Gastroesophageal sphincter (tissue), 3 donors: ENCODE data around the gene ITGA6.

Experiments
- EP300 ChIP-seq: sonication (generic); formaldehyde crosslinking; IDR thresholded peaks from one replicate; pipeline ENCODE4 v1.6.1; 2017; ENCODE audit warnings: antibody characterized with exemption, mild to moderate bottlenecking
- TF ChIP-seq, protein P1 (sequence below), 4 experiments: fragments of 200-600 bp in 2 of 4; fragments of 450-650 bp in 2 of 4; sonication (generic) in 1 of 4; IDR thresholded peaks; one replicate each; pipeline ENCODE4 v1.5.1; 2017 to 2019; ENCODE audit warnings: antibody characterized with exemption in 4 of 4, mild to moderate bottlenecking in 2 of 4, moderate library complexity in 2 of 4

DNA sequence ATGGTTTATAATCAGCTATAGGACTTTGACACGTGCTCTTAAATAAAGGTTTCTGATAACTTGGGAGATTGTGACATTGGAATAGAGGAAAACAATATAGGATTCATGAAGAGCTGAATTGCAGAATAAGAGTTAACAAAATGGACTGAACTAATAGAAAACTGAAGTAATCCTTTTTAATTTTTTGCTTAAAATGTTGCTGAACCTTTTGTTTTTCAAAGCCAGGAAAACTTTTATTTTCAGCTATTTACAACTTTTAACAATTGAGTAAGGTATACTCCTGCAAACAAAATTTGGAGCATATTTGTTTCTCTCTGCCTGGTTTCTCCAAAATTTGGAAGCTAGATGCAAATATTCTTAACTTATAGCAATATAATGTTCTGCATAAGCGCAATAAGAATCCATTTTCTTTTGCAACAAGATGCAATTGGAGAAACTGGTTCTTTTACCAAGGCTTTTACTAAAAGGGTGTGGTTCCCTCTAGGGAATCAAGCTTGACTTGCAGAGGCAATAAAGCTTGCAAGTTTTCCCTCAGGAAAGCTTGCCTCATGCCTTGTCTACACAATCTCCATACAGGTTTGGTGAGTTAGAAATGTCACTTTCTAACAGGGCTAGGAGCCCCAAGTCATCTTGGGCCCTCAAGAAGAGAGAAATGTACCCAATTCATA, 118.2 kb downstream of the ITGA6 start:
- TF ChIP-seq, protein P1, sequence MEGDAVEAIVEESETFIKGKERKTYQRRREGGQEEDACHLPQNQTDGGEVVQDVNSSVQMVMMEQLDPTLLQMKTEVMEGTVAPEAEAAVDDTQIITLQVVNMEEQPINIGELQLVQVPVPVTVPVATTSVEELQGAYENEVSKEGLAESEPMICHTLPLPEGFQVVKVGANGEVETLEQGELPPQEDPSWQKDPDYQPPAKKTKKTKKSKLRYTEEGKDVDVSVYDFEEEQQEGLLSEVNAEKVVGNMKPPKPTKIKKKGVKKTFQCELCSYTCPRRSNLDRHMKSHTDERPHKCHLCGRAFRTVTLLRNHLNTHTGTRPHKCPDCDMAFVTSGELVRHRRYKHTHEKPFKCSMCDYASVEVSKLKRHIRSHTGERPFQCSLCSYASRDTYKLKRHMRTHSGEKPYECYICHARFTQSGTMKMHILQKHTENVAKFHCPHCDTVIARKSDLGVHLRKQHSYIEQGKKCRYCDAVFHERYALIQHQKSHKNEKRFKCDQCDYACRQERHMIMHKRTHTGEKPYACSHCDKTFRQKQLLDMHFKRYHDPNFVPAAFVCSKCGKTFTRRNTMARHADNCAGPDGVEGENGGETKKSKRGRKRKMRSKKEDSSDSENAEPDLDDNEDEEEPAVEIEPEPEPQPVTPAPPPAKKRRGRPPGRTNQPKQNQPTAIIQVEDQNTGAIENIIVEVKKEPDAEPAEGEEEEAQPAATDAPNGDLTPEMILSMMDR (IDR thresholded peaks at IDR 0.05) = no peak
- no peak for TF ChIP-seq EP300
